ENCODE measurements around the gene RXRA.
A peak's percentile ranks its signal among the peaks of the same experiment; 100 is the strongest.

RXRA gene

DNA sequence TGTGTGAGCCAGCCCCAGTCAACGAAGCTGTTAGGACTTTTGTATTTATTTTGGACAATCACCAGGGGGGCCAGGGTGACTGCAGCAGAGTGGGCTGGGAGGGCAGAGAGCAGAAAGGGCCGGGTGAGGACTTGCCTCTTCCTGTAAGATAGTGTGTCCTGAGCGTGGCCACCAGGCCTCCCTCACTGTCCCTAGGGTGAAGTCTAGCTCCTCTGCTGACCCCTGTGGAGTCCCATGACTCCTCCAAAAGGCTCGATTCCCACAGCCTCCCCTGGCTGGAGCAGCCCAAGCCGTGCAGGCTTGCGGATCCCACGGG lies 147.8 kb downstream of the RXRA start:
- Histone ChIP-seq H3K27me3 (ENCODE audit: control insufficient read depth in 3 of 3, insufficient read depth in 3 of 3, low read depth in 1 of 3, low read length in 3 of 3) (peaks cover 0 to 3% (median 0%) of the 10 kb centered on the region in 3 experiments), H3K9ac (ENCODE audit: low read depth, low read length, poor library complexity) (no peak overlapping the region), H3K4me1 (ENCODE audit: control insufficient read depth in 2 of 2, insufficient read depth in 1 of 2, low read depth in 1 of 2, low read length in 2 of 2) (no peaks in the 10 kb centered on the region), H2AK5ac (ENCODE audit: low read depth, low read length) (peak overlapping the region; percentile 86), H3K18ac (ENCODE audit: low read length) (peak overlapping the region; percentile 8), H3K36me3 (replicated peaks in 1 of 2; ENCODE audit: control insufficient read depth in 2 of 2, insufficient read depth in 2 of 2, low read length in 2 of 2) (no peaks in the 10 kb centered on the region), H4K8ac (ENCODE audit: low read depth, low read length) (no peak overlapping the region), H3K14ac (ENCODE audit: low read length) (no peak overlapping the region), H2BK5ac (ENCODE audit: low read length) (peak overlapping the region; percentile 39), H2BK15ac (ENCODE audit: low read length) (no peak overlapping the region), H3K9me3 (replicated peaks in 1 of 2; ENCODE audit: control insufficient read depth in 2 of 2, insufficient read depth in 1 of 2, low read depth in 1 of 2, low read length in 2 of 2) (no peaks in the 10 kb centered on the region), H2AFZ (ENCODE audit: low read length) (no peak overlapping the region), H2BK12ac (ENCODE audit: low read length) (no peak overlapping the region), H3K79me1 (ENCODE audit: low read depth, low read length) (peaks cover 2% of the 10 kb centered on the region), H3K4ac (ENCODE audit: low read length) (no peak overlapping the region), H2BK120ac (ENCODE audit: low read depth, low read length) (peak overlapping the region; percentile 61), H3K4me2 (ENCODE audit: insufficient read depth, low read length, poor library complexity, severe bottlenecking) (no peak overlapping the region), H4K91ac (ENCODE audit: low read depth, low read length, poor library complexity) (no peak overlapping the region), H3K4me3 (ENCODE audit: low read length in 2 of 2) (no peak overlapping the region), H3K23ac (ENCODE audit: low read depth, low read length, poor library complexity) (no peak overlapping the region), H3K27ac (replicated peaks; ENCODE audit: low read length) (no peak overlapping the region)
- DNase-seq (ENCODE audit: low spot score): no peak
- no CpG with 5 or more reads among the region's 7 CpGs for WGBS, 2 donors (ENCODE audit: extremely low coverage in 2 of 2, insufficient read length in 2 of 2, insufficient replicate concordance in 1 of 2)

DNA sequence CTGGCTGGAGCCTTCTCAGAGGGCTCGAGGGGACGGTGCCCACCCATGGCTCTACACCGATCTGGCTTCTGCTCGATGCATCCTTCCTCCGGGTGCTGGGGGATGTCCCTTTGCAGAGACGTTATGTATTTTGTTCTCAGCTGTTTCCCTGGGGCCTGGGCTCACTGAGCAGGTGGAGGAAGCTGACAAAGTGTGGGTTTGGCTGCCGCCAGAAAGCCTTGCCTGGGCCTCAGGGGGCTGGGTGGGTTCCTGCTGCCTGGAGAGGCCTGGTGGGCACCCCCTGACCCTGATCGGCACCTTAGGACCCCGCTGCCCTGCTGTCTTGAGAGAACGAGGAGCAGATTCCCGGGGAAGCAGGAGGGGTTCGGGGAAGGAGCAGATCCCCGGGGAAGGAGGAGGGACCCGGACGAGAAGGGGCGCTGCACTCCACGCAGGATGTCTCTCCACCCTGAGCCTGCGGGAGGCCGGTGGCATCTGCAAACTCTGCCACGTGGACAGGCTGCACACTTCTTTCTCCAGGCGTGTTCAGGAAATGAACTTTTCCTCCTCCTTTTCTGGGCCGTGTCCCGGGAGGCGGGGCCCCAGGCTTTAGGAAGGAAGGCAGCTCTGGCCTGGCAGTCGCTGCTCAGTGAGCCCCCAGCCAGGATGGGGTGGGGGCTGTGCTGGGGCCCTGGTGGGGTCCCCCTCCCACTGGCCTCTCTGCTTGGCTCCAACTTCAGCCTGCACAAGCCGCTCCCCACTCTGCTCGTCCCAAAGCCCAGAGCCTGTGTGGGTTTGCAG lies 148.9 kb downstream of the RXRA start:
- Histone ChIP-seq H2AFZ (ENCODE audit: low read length) (peak overlapping the region; percentile 49), H3K36me3 (replicated peaks in 1 of 2; ENCODE audit: control insufficient read depth in 2 of 2, insufficient read depth in 2 of 2, low read length in 2 of 2) (no peaks in the 10 kb centered on the region), H3K27ac (replicated peaks; ENCODE audit: low read length) (no peak overlapping the region), H3K9ac (ENCODE audit: low read depth, low read length, poor library complexity) (peak overlapping the region; percentile 50), H3K18ac (ENCODE audit: low read length) (peak overlapping the region; percentile 78), H2AK5ac (ENCODE audit: low read depth, low read length) (peak overlapping the region; percentile 69), H2BK5ac (ENCODE audit: low read length) (peak overlapping the region; percentile 39), H2BK12ac (ENCODE audit: low read length) (no peak overlapping the region), H3K4me3 (ENCODE audit: low read length in 2 of 2) (no peak overlapping the region), H3K4me2 (ENCODE audit: insufficient read depth, low read length, poor library complexity, severe bottlenecking) (no peak overlapping the region), H3K79me1 (ENCODE audit: low read depth, low read length) (peaks cover 2% of the 10 kb centered on the region), H3K14ac (ENCODE audit: low read length) (peak overlapping the region; percentile 66), H3K9me3 (replicated peaks in 1 of 2; ENCODE audit: control insufficient read depth in 2 of 2, insufficient read depth in 1 of 2, low read depth in 1 of 2, low read length in 2 of 2) (no peaks in the 10 kb centered on the region), H2BK15ac (ENCODE audit: low read length) (peak overlapping the region; percentile 71), H4K91ac (ENCODE audit: low read depth, low read length, poor library complexity) (peak overlapping the region; percentile 79), H3K27me3 (ENCODE audit: control insufficient read depth in 3 of 3, insufficient read depth in 3 of 3, low read depth in 1 of 3, low read length in 3 of 3) (peaks cover 0 to 7% (median 0%) of the 10 kb centered on the region in 3 experiments), H2BK120ac (ENCODE audit: low read depth, low read length) (no peak overlapping the region), H3K4me1 (ENCODE audit: control insufficient read depth in 2 of 2, insufficient read depth in 1 of 2, low read depth in 1 of 2, low read length in 2 of 2) (no peaks in the 10 kb centered on the region), H4K8ac (ENCODE audit: low read depth, low read length) (peak overlapping the region; percentile 2), H3K4ac (ENCODE audit: low read length) (no peak overlapping the region), H3K23ac (ENCODE audit: low read depth, low read length, poor library complexity) (peak overlapping the region; percentile 30)
- DNase-seq (ENCODE audit: low spot score): no peak
- WGBS, 2 donors (ENCODE audit: extremely low coverage in 2 of 2, insufficient read length in 2 of 2, insufficient replicate concordance in 1 of 2): no CpG with 5 or more reads among the region's 27 CpGs

DNA sequence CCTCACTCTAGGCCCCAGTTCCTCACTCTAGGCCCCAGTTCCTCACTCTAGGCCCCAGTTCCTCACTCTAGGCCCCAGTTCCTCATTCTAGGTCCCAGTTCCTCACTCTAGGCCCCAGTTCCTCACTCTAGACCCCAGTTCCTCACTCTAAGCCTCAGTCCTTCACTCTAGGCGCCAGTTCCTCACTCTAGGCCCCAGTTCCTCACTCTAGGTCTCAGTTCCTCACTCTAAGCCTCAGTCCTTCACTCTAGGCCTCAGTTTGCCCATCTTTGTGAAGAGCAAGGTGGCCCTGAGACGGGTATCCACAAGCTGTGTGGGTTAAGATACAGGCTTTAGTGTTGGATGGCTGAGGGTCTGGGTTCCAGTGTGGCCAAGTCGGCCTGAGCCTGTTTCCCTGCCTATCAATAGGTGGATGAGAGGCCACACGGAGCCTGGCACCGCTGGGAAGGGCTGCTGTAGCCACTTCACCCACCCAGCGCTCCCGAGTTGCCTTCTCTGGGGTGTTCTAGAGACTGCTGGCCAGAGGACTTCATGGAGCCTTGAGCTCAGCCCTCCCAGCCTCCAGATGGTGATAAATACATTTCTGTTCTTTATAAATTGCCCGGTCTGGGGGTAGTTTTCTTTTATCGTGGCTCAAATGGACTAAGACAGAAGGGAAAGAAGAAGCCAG lies 150.2 kb downstream of the RXRA start:
- no peak for DNase-seq (ENCODE audit: low spot score)
- Histone ChIP-seq H3K23ac (ENCODE audit: low read depth, low read length, poor library complexity) (no peak overlapping the region), H2BK120ac (ENCODE audit: low read depth, low read length) (no peak overlapping the region), H3K27me3 (ENCODE audit: control insufficient read depth in 3 of 3, insufficient read depth in 3 of 3, low read depth in 1 of 3, low read length in 3 of 3) (peaks cover 0 to 7% (median 0%) of the 10 kb centered on the region in 3 experiments), H3K14ac (ENCODE audit: low read length) (no peak overlapping the region), H3K9ac (ENCODE audit: low read depth, low read length, poor library complexity) (no peak overlapping the region), H2AFZ (ENCODE audit: low read length) (no peak overlapping the region), H3K4me2 (ENCODE audit: insufficient read depth, low read length, poor library complexity, severe bottlenecking) (no peak overlapping the region), H3K4me3 (ENCODE audit: low read length in 2 of 2) (no peak overlapping the region), H3K18ac (ENCODE audit: low read length) (peak overlapping the region; percentile 2), H3K36me3 (replicated peaks in 1 of 2; ENCODE audit: control insufficient read depth in 2 of 2, insufficient read depth in 2 of 2, low read length in 2 of 2) (no peaks in the 10 kb centered on the region), H2AK5ac (ENCODE audit: low read depth, low read length) (peak overlapping the region; percentile 40), H3K9me3 (replicated peaks in 1 of 2; ENCODE audit: control insufficient read depth in 2 of 2, insufficient read depth in 1 of 2, low read depth in 1 of 2, low read length in 2 of 2) (no peaks in the 10 kb centered on the region), H4K8ac (ENCODE audit: low read depth, low read length) (no peak overlapping the region), H3K27ac (replicated peaks; ENCODE audit: low read length) (no peak overlapping the region), H3K4ac (ENCODE audit: low read length) (no peak overlapping the region), H3K4me1 (ENCODE audit: control insufficient read depth in 2 of 2, insufficient read depth in 1 of 2, low read depth in 1 of 2, low read length in 2 of 2) (no peaks in the 10 kb centered on the region), H4K91ac (ENCODE audit: low read depth, low read length, poor library complexity) (peak overlapping the region; percentile 43), H3K79me1 (ENCODE audit: low read depth, low read length) (peaks cover 2% of the 10 kb centered on the region), H2BK5ac (ENCODE audit: low read length) (peak overlapping the region; percentile 18), H2BK15ac (ENCODE audit: low read length) (peak overlapping the region; percentile 55), H2BK12ac (ENCODE audit: low read length) (no peak overlapping the region)
- WGBS, 2 donors (ENCODE audit: extremely low coverage in 2 of 2, insufficient read length in 2 of 2, insufficient replicate concordance in 1 of 2): no CpG with 5 or more reads among the region's 9 CpGs

DNA sequence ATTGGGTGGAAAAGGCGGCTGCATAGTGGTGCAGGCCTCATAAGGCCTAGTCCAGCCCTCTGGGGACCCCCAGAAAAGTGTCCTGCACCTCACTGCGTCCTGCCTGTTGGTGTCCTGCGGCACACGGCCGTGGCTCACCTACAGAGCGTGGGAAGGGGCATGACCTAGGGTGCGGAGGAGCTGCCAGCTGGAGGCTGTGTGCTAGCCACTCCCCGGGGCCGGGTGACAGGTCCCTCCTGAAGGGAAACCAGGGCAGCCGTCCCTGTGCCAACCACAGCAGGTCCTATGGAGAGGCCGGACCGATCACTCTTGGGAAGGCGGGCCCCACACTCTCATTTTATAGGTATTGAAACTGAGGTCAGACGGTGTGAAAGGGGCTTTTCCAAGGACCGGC lies 150.7 kb downstream of the RXRA start:
- no CpG with 5 or more reads among the region's 15 CpGs for WGBS, 2 donors (ENCODE audit: extremely low coverage in 2 of 2, insufficient read length in 2 of 2, insufficient replicate concordance in 1 of 2)
- H2BK12ac ChIP-seq (ENCODE audit: low read length): no peak overlapping the region
- no peak overlapping the region for H3K9ac ChIP-seq (ENCODE audit: low read depth, low read length, poor library complexity)
- no peak overlapping the region for H2BK15ac ChIP-seq (ENCODE audit: low read length)
- no peak overlapping the region for H3K27ac ChIP-seq (replicated peaks; ENCODE audit: low read length)
- H3K14ac ChIP-seq (ENCODE audit: low read length): no peak overlapping the region
- no peak for DNase-seq (ENCODE audit: low spot score)
- no peak overlapping the region for H4K8ac ChIP-seq (ENCODE audit: low read depth, low read length)
- peak overlapping the region; percentile 72 for H3K18ac ChIP-seq (ENCODE audit: low read length)
- H3K79me1 ChIP-seq (ENCODE audit: low read depth, low read length): peaks cover 2% of the 10 kb centered on the region
- peak overlapping the region; percentile 40 for H2AK5ac ChIP-seq (ENCODE audit: low read depth, low read length)
- H4K91ac ChIP-seq (ENCODE audit: low read depth, low read length, poor library complexity): no peak overlapping the region
- no peak overlapping the region for H3K4me2 ChIP-seq (ENCODE audit: insufficient read depth, low read length, poor library complexity, severe bottlenecking)
- no peaks in the 10 kb centered on the region for H3K36me3 ChIP-seq (replicated peaks in 1 of 2; ENCODE audit: control insufficient read depth in 2 of 2, insufficient read depth in 2 of 2, low read length in 2 of 2)
- no peak overlapping the region for H3K4me3 ChIP-seq (ENCODE audit: low read length in 2 of 2)
- H3K9me3 ChIP-seq (replicated peaks in 1 of 2; ENCODE audit: control insufficient read depth in 2 of 2, insufficient read depth in 1 of 2, low read depth in 1 of 2, low read length in 2 of 2): no peaks in the 10 kb centered on the region
- H2BK5ac ChIP-seq (ENCODE audit: low read length): peak overlapping the region; percentile 18
- no peaks in the 10 kb centered on the region for H3K4me1 ChIP-seq (ENCODE audit: control insufficient read depth in 2 of 2, insufficient read depth in 1 of 2, low read depth in 1 of 2, low read length in 2 of 2)
- no peak overlapping the region for H3K4ac ChIP-seq (ENCODE audit: low read length)
- H3K27me3 ChIP-seq (ENCODE audit: control insufficient read depth in 3 of 3, insufficient read depth in 3 of 3, low read depth in 1 of 3, low read length in 3 of 3): peaks cover 0 to 7% (median 0%) of the 10 kb centered on the region in 3 experiments
- H2AFZ ChIP-seq (ENCODE audit: low read length): no peak overlapping the region
- no peak overlapping the region for H3K23ac ChIP-seq (ENCODE audit: low read depth, low read length, poor library complexity)
- no peak overlapping the region for H2BK120ac ChIP-seq (ENCODE audit: low read depth, low read length)

Data from neuronal stem cell (in vitro differentiated cells).